Measurements from ENCODE around the gene RBMXL3. TPM values are rescaled to one million over a fixed set of nuclear protein-coding genes. Genes with fewer than 3 reads are reported as not detected.

The RBMXL3 gene
- polyA plus RNA-seq, 1 of the 3 experiments (the other 2 are of a cell fraction), result not detected

DNA sequence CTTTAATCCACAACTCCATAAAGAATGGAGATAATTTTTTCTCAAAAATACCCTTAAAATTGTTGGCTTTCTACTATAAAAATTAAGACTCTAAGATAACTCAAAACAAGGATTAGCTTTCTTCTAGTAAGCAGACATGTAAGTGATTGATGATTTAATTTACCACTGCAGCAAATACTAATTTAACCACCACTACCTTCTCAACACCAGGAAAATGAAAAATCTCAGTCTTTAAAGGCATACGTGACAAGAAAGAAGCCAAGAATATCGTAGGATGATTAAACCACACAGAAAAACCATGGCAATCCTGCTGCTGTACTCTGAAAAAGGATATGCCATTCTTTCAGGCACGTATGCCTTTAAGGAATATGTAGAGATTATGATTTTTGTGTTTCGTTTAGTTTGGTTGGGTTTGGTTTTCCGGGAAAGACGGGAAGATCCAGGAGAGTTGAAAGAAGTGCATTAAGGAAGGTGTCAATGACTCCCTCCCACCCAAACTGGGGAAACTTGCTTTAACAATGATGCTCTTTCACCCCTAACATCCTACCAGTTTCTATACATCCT, 43.8 kb downstream of the RBMXL3 start:
- no peaks in the 10 kb centered on the region for H3K9me2 ChIP-seq
- no peaks in the 10 kb centered on the region for H3F3A ChIP-seq (replicated peaks; ENCODE audit: insufficient read depth)
- TF ChIP-seq NRF1 (IDR thresholded peaks at IDR 0.05; ENCODE audit: low read depth, low read length) (no peak), RAD21 (IDR thresholded peaks at IDR 0.05; ENCODE audit: low read length) (no peak), EP300 (IDR thresholded peaks at IDR 0.05; ENCODE audit: borderline replicate concordance in 1 of 2, low read depth in 1 of 2, low read length in 1 of 2) (no peak), GATA2 (CRISPR knock-in tag; IDR thresholded peaks at IDR 0.05) (no peak)
- TF ChIP-seq, protein P1, sequence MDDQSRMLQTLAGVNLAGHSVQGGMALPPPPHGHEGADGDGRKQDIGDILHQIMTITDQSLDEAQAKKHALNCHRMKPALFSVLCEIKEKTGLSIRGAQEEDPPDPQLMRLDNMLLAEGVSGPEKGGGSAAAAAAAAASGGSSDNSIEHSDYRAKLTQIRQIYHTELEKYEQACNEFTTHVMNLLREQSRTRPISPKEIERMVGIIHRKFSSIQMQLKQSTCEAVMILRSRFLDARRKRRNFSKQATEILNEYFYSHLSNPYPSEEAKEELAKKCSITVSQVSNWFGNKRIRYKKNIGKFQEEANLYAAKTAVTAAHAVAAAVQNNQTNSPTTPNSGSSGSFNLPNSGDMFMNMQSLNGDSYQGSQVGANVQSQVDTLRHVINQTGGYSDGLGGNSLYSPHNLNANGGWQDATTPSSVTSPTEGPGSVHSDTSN (IDR thresholded peaks at IDR 0.05), result no peak
- TF ChIP-seq, protein P2, sequence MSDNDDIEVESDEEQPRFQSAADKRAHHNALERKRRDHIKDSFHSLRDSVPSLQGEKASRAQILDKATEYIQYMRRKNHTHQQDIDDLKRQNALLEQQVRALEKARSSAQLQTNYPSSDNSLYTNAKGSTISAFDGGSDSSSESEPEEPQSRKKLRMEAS (IDR thresholded peaks at IDR 0.05; ENCODE audit: low read depth), result no peak
- H3K27me3 ChIP-seq (ENCODE audit: insufficient read depth), result no peaks in the 10 kb centered on the region
- no peaks in the 10 kb centered on the region; the same call in 1 of the 2 replicates for H3K79me2 ChIP-seq (ENCODE audit: insufficient read depth)
- H3K4me2 ChIP-seq, result peak overlapping the region; percentile 72
- ChIA-PET POLR2A (no interaction called here), CTCF (no interaction called here)
- peak overlapping the region; percentile 42; the same call in 1 of the 2 replicates for H3K9ac ChIP-seq
- H3K36me3 ChIP-seq (replicated peaks in 1 of 2; ENCODE audit: control insufficient read depth in 1 of 2, insufficient read depth in 2 of 2, low read length in 1 of 2), result no peaks in the 10 kb centered on the region
- 5% methylated on average over 6 of the region's 6 CpGs for WGBS (ENCODE audit: low lambda C conversion rate)
- H3K27ac ChIP-seq (ENCODE audit: low read depth in 2 of 2, low read length in 1 of 2), result peak overlapping the region; percentile 1 to 23; a peak in 2 of 4 replicates
- H3K4me1 ChIP-seq (ENCODE audit: control insufficient read depth in 1 of 2, insufficient read depth in 2 of 2, low read depth in 1 of 2, low read length in 1 of 2), result no peaks in the 10 kb centered on the region; a peak in 1 of 4 replicates
- no peak for DNase-seq
- peak overlapping the region; percentile 57 to 72 for H3K4me3 ChIP-seq (ENCODE audit: low read depth in 2 of 2, low read length in 1 of 2)
- peak overlapping the region; percentile 79 for H2AFZ ChIP-seq (ENCODE audit: low read depth)
- H3K9me3 ChIP-seq, result no peaks in the 10 kb centered on the region
- H4K20me1 ChIP-seq (ENCODE audit: insufficient read depth), result no peaks in the 10 kb centered on the region

DNA sequence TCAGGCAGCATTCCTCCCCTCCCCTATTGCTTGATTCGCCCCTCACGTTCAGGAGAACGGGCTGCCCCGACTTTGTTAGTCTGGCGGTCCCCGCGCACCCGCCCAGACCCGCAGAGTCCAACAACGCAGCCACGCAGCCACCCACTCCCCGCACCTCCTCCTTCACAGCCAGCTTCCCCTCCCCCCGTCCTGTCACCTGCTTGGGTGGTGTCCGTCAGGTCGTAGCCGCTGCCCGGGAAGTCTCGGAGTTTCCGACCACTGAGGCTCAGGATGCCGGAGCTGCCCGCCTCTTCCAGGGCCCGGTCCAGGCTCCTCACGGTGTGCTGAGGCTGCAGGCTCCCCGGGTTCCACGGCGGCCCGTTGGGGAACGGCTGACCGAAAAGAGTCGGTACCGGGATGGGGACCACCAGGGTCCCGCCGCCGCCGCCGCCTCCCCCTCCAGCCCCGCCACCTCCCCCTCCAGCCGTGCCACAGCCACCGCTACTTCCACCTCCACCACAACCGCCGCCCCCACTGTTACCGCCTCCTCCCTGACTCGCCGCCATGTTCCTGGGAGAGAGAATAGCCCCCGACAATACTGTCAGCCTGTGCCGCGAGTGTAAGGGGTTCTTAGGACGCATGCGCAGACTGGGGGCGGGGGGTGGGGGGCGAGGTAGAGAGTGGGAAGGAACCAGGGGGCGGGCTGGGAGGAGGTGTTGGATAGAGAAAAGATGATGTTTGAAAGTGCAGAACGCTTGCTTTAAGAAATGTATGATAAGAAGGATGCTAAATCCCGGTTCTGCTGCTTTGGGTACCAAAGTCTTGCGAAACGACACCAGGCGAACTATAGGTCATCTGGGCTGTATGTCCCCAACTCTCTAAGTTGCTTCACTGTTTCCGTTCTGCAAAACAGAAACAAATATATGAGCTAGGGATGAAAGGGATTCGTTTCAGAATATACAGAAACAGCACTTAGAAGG, 44.6 kb downstream of the RBMXL3 start, which contains the start of gene LRCH2:
LRCH2 (minus strand) TSS at position 600 of the 959 bp plus-strand sequence; CDS start at position 545, 55 bp downstream.
- peak; percentile 86 for DNase-seq
- CTCF ChIA-PET, result no interaction called here
- Histone ChIP-seq H3F3A (replicated peaks; ENCODE audit: insufficient read depth) (no peaks in the 10 kb centered on the region), H3K9me2 (no peaks in the 10 kb centered on the region), H3K9me3 (no peaks in the 10 kb centered on the region), H4K20me1 (ENCODE audit: insufficient read depth) (no peaks in the 10 kb centered on the region), H3K79me2 (ENCODE audit: insufficient read depth) (no peaks in the 10 kb centered on the region; the same call in 1 of the 2 replicates), H2AFZ (ENCODE audit: low read depth) (peak within 1 kb of the TSS; percentile 79), H3K9ac (peak within 1 kb of the TSS; percentile 42; the same call in 1 of the 2 replicates), H3K27ac (ENCODE audit: low read depth in 2 of 2, low read length in 1 of 2) (peak within 1 kb of the TSS; percentile 23 to 53; a peak in 2 of 4 replicates), H3K4me1 (ENCODE audit: control insufficient read depth in 1 of 2, insufficient read depth in 2 of 2, low read depth in 1 of 2, low read length in 1 of 2) (no peaks in the 10 kb centered on the region; a peak in 1 of 4 replicates), H3K4me3 (ENCODE audit: low read depth in 2 of 2, low read length in 1 of 2) (peak within 1 kb of the TSS; percentile 57 to 72), H3K4me2 (peak within 1 kb of the TSS; percentile 72), H3K27me3 (ENCODE audit: insufficient read depth) (no peaks in the 10 kb centered on the region), H3K36me3 (replicated peaks in 1 of 2; ENCODE audit: control insufficient read depth in 1 of 2, insufficient read depth in 2 of 2, low read length in 1 of 2) (no peaks in the 10 kb centered on the region)
- 3% methylated on average over 29 of the region's 59 CpGs for WGBS (ENCODE audit: low lambda C conversion rate)
- POLR2A ChIA-PET, result no interaction called here
- TF ChIP-seq YY1 (IDR thresholded peaks at IDR 0.05; ENCODE audit: low read depth), result peak; percentile 72
- TF ChIP-seq, protein P3, sequence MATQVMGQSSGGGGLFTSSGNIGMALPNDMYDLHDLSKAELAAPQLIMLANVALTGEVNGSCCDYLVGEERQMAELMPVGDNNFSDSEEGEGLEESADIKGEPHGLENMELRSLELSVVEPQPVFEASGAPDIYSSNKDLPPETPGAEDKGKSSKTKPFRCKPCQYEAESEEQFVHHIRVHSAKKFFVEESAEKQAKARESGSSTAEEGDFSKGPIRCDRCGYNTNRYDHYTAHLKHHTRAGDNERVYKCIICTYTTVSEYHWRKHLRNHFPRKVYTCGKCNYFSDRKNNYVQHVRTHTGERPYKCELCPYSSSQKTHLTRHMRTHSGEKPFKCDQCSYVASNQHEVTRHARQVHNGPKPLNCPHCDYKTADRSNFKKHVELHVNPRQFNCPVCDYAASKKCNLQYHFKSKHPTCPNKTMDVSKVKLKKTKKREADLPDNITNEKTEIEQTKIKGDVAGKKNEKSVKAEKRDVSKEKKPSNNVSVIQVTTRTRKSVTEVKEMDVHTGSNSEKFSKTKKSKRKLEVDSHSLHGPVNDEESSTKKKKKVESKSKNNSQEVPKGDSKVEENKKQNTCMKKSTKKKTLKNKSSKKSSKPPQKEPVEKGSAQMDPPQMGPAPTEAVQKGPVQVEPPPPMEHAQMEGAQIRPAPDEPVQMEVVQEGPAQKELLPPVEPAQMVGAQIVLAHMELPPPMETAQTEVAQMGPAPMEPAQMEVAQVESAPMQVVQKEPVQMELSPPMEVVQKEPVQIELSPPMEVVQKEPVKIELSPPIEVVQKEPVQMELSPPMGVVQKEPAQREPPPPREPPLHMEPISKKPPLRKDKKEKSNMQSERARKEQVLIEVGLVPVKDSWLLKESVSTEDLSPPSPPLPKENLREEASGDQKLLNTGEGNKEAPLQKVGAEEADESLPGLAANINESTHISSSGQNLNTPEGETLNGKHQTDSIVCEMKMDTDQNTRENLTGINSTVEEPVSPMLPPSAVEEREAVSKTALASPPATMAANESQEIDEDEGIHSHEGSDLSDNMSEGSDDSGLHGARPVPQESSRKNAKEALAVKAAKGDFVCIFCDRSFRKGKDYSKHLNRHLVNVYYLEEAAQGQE (IDR thresholded peaks at IDR 0.05; ENCODE audit: low read depth, low read length), result no peak
- peak; percentile 33; the same call in 1 of the 2 replicates for TF ChIP-seq POLR2AphosphoS5 (IDR thresholded peaks at IDR 0.05; ENCODE audit: low read depth, low read length)
- no peak for TF ChIP-seq RFX5 (IDR thresholded peaks at IDR 0.05; ENCODE audit: low read length)
- no peak for TF ChIP-seq MEF2A (IDR thresholded peaks at IDR 0.05; ENCODE audit: borderline replicate concordance, low read depth)
- TF ChIP-seq, protein P1 (IDR thresholded peaks at IDR 0.05), result no peak
- TF ChIP-seq FOXM1 (IDR thresholded peaks at IDR 0.05; ENCODE audit: low read depth), result no peak
- no peak for TF ChIP-seq RCOR1 (IDR thresholded peaks at IDR 0.05; ENCODE audit: low read length)
- TF ChIP-seq, protein P4, sequence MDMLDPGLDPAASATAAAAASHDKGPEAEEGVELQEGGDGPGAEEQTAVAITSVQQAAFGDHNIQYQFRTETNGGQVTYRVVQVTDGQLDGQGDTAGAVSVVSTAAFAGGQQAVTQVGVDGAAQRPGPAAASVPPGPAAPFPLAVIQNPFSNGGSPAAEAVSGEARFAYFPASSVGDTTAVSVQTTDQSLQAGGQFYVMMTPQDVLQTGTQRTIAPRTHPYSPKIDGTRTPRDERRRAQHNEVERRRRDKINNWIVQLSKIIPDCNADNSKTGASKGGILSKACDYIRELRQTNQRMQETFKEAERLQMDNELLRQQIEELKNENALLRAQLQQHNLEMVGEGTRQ (IDR thresholded peaks at IDR 0.05; ENCODE audit: borderline replicate concordance, low read depth, low read length), result no peak
- TF ChIP-seq SIN3A (IDR thresholded peaks at IDR 0.05; ENCODE audit: borderline replicate concordance, low read depth, low read length), result no peak

Measured in SK-N-SH (cell line).